Retinal pigment epithelial cell (primary cell): ENCODE results near the gene FMO5.
"Not testable (repeated sequence)": the region's sequence is repeated elsewhere in the genome, so short reads cannot be mapped to it uniquely, and the experiment has no call there.

Experiments used
- DNase-seq: peaks from one replicate; pipeline ENCODE4 v3.0.0-alpha.2; 2010; ENCODE audit warnings: low read depth
- H3K4me3 ChIP-seq: 2 replicates; pipeline ENCODE4 v1.5.1; 2011; ENCODE audit warnings: mild to moderate bottlenecking, low read length, control low read depth, moderate library complexity
- TF ChIP-seq, protein P1 (sequence below): conservative IDR thresholded peaks from 2 replicates; pipeline ENCODE4 v1.5.1; 2011; ENCODE audit warnings: low read depth, low read length, control low read depth, inconsistent platforms

Gene FMO5

DNA sequence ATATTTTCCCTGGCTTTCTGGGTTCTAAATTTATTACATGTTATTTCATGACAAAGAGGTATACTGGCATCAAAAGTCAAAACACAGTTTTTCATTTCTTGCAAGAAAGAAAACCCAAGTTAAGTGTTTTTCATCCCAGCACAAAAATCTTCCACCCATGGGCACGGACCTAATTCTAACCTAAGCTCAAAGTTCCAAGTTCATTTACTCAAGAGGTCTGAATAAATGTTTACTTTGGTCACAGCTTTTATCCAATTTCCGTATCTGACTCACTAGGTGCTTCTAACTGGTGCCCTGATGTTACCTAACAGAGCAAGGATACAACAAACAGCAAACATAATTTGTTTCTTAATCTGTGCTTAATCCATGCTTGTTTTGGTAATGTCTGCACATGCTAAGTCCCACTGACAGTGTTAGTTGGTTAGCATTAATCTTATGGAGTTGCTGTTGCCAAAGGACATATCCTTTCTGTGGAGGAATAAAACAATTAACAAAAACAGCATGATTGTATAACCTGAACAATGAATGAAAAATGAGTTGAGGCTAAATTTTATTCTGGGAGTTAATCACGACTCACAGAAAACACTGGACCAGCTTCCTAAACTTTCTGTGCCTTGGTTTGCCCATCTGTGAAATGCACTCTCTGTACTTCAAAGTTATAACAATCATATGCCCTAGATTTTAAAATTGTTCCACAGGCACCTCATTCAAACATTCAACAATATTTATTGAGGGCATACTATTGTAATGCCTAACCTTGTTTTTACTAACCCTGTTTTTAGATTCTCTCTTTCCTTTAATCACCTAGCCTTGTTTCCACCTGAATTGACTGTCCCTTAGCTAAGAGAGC is 13.1 kb upstream of the FMO5 start:
- no peak overlapping the region for H3K4me3 ChIP-seq
- TF ChIP-seq, protein P1, sequence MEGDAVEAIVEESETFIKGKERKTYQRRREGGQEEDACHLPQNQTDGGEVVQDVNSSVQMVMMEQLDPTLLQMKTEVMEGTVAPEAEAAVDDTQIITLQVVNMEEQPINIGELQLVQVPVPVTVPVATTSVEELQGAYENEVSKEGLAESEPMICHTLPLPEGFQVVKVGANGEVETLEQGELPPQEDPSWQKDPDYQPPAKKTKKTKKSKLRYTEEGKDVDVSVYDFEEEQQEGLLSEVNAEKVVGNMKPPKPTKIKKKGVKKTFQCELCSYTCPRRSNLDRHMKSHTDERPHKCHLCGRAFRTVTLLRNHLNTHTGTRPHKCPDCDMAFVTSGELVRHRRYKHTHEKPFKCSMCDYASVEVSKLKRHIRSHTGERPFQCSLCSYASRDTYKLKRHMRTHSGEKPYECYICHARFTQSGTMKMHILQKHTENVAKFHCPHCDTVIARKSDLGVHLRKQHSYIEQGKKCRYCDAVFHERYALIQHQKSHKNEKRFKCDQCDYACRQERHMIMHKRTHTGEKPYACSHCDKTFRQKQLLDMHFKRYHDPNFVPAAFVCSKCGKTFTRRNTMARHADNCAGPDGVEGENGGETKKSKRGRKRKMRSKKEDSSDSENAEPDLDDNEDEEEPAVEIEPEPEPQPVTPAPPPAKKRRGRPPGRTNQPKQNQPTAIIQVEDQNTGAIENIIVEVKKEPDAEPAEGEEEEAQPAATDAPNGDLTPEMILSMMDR, result no peak
- no peak for DNase-seq

DNA sequence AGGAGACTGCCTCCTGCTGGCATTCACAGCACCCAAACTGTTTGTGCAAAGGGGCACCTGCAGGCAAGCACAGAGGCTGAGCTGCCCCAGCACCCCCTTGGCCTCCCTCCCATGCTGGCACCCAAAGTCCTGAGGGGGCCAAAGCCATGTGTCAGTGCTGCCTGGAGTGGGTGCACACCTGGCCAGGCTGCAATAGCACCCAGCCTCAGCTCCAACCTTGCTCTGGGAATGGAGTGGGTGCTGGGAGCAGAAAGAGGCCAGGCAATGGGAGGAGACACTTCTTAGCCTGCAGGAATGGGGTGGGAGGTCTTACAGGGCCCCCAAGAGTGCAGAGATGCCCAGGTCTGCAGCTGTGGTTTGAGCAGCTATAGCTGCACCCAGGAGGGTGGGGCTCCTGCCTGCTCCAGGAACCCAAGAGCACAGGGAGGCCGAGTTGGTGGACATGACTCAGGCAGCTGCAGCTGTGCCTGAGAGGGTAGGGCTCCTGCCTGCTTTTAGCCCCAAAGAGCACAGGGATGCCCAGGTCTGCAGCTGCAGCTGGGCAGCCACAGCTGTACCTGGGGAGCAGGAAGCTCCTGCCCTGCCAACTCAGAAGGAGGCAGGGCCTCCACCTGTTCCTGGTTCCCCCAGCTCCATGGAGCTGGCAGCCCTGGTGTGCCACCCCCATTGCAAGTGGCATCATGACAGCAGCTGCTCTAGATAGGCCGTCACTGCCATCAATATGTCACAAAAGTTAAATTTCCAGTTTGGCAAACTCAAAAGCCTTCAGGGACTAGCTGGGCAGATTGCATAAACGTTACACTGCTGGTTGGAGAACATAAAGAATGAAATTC is 12.0 kb upstream of the FMO5 start:
- TF ChIP-seq, protein P1, result no peak
- no peak for DNase-seq
- no peak overlapping the region for H3K4me3 ChIP-seq

DNA sequence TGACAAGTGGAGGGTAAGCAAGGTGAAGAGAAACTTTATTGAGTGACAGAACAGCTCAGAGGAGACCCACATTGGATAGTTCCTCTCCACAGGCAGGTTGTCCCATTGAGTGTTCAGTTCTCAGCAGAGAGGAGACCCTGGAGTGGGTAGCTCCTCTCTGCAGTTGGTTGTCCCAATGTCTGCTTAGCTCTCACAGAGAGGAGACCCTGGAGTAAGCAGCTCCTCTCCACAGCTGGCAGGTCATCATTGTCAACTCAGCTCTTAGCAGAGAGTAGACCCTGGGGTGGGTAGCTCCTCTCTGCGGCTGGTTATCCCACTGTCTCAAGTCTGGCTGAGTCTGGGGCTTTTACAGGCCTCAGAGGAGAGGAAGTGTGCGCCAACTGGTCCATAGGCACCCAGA is 11.3 kb upstream of the FMO5 start:
- H3K4me3 ChIP-seq, result no peak overlapping the region
- TF ChIP-seq, protein P1, result no peak
- DNase-seq, result no peak

DNA sequence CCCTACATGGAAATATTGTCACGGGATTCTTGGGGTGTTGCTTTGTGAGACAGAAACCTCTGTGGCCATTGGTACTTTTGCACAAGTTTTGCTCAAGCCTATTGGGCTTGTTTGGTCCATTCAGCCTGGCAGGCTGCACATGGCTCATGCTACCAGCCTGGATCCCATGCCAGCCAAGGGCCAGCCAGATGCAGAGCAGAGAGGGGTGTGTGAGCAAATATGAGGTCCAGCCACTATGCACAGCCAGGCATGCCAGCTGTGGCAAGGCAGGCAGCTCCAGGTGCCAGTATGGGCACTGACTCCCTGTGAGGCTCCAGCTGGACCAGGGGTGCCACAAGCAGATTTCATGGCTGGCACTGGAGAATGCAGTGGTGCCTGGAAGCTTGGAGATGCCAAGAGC is 10.7 kb upstream of the FMO5 start:
- TF ChIP-seq, protein P1, result no peak
- H3K4me3 ChIP-seq, result no peak overlapping the region
- no peak for DNase-seq

DNA sequence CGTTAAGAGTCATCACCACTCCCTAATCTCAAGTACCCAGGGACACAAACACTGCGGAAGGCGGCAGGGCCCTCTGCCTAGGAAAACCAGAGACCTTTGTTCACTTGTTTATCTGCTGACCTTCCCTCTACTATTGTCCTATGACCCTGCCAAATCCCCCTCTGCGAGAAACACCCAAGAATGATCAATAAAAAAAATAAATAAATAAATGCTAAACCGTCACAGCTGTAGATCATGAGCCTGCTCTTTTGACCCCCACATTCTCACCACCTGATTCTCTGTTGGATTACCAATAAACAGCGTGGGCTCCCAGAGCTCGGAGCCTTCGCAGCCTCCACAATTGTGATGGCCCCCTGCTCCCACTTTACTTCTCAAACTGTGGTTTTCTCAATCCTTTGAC is 8.8 kb upstream of the FMO5 start:
- not testable (repeated sequence) for DNase-seq, H3K4me3 ChIP-seq

DNA sequence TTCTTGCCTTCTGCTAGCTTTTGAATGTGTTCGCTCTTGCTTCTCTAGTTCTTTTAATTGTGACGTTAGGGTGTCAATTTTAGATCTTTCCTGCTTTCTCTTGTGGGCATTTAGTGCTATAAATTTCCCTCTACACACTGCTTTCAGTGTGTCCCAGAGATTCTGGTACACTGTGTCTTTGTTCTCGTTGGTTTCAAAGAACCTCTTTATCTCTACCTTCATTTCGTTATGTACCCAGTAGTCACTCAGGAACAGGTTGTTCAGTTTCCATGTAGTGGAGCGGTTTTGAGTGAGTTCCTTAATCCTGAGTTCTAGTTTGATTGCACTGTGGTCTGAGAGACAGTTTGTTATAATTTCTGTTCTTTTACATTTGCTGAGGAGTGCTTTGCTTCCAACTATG is 5.9 kb upstream of the FMO5 start:
- H3K4me3 ChIP-seq, DNase-seq: not testable (repeated sequence)

DNA sequence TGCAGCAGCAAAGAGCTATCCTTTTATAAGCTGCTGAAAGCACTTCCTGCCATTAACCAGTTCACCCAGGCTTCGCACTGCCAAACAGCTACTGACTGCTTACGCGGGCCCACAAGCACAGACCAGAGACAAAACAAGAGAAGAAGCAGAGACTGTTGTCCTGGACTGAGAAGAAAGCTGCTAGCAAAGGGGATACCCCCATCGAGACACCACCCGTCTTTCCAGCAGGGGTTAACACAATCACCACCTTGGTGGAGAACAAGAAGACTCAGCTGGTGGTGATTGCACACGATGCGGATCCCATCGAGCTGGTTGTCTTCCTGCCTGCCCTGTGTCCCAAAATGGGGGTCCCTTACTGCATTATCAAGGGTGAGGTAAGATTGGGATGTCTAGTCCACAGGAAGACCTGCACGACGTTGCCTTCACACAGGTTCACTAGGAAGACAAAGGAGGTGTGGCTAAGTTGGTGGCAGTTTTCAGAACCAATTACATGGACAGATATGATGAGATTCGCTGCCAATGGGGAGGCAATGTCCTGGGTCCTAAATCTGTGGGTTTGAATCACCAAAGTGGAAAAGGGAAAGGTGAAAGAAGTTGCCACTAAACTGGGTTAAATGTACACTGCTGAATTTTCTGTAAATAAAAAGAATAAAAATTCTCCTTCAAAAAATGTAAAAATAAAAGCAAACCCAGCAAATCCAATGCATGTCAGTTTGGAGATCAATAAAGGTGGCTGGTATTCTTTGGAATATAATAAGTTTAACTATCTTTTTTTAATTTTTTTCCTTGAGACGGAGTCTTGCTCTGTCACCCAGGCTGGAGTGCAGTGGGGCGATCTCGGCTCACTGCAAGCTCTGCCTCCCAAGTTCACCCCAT is 1.2 kb downstream of the FMO5 start:
- H3K4me3 ChIP-seq, result no peak overlapping the region
- TF ChIP-seq, protein P1, result no peak
- no peak for DNase-seq
